Kidney epithelial cell (primary cell): Measurements from ENCODE around the gene RNF8. TPM values are rescaled to one million over a fixed set of nuclear protein-coding genes. Genes with fewer than 3 reads are reported as not detected.

Source experiments
- DNase-seq: peaks from one replicate; pipeline ENCODE4 v3.0.0-alpha.2; 2010; ENCODE audit warnings: low read depth
- H3K27me3 ChIP-seq: 2 replicates; pipeline ENCODE4 v1.6.0; 2011; ENCODE audit warnings: low read length; ENCODE audit not compliant: control insufficient read depth, insufficient read depth
- H3K36me3 ChIP-seq: 2 replicates; pipeline ENCODE4 v1.5.1; 2011; ENCODE audit warnings: low read length; ENCODE audit not compliant: control insufficient read depth, insufficient read depth
- H3K4me3 ChIP-seq: 2 replicates; pipeline ENCODE4 v1.5.1; 2011; ENCODE audit warnings: low read depth, mild to moderate bottlenecking, control low read depth, low read length
- CTCF ChIP-seq: IDR thresholded peaks from 2 replicates; pipeline ENCODE4 v1.5.1; 2011; ENCODE audit warnings: mild to moderate bottlenecking, moderate library complexity, low read length, control low read depth, inconsistent platforms; ENCODE audit not compliant: insufficient read depth, poor library complexity, severe bottlenecking
- total RNA-seq: library from RNA; depleted of rRNA; stranded (reverse); fragments of >200 nt; gene quantifications from 2 replicates; pipeline ENCODE4 v1.2.3, GENCODE V29; 2015

RNF8 gene
- total RNA-seq, 1 donor from 2014 or later, result 16.8 TPM

- H3K36me3 ChIP-seq, result peaks cover 2% of the 10 kb centered on the region
- TF ChIP-seq CTCF, result no peak
- no peaks in the 10 kb centered on the region for H3K27me3 ChIP-seq
- DNase-seq, result no peak
- H3K4me3 ChIP-seq, result no peak overlapping the region
These were observed 5.3 kb downstream of the RNF8 start for GRCh38 chr6:37359039-37359438.

- DNase-seq, result no peak
- H3K27me3 ChIP-seq, result no peaks in the 10 kb centered on the region
- H3K36me3 ChIP-seq, result peaks cover 2% of the 10 kb centered on the region
- TF ChIP-seq CTCF, result no peak
- H3K4me3 ChIP-seq, result no peak overlapping the region
These were observed 8.5 kb downstream of the RNF8 start for GRCh38 chr6:37362101-37362828.

- no peak for DNase-seq
- peak; percentile 11 for TF ChIP-seq CTCF
- peaks cover 2% of the 10 kb centered on the region for H3K36me3 ChIP-seq
These were observed 12.0 kb downstream of the RNF8 start for GRCh38 chr6:37365791-37366190.

GRCh38 chr6:37366910-37367309 lies 13.1 kb downstream of the RNF8 start:
- no peaks in the 10 kb centered on the region for H3K36me3 ChIP-seq
- no peak overlapping the region for H3K4me3 ChIP-seq
- no peak for DNase-seq
- H3K27me3 ChIP-seq, result no peaks in the 10 kb centered on the region
- no peak for TF ChIP-seq CTCF

More at GRCh38 chr6:37365791-37366190, 12.0 kb downstream of the RNF8 start:
- Histone ChIP-seq H3K4me3 (no peak overlapping the region), H3K27me3 (no peaks in the 10 kb centered on the region)

- no peak for TF ChIP-seq CTCF
- no peaks in the 10 kb centered on the region for H3K27me3 ChIP-seq
- DNase-seq, result no peak
- H3K36me3 ChIP-seq, result no peaks in the 10 kb centered on the region
- no peak overlapping the region for H3K4me3 ChIP-seq
These were observed 15.2 kb downstream of the RNF8 start for GRCh38 chr6:37368961-37369320.
